Activated CD4-positive, alpha-beta memory T cell treated with anti-CD3 and anti-CD28 coated beads, Interleukin-2, amount 10 ng/mL, durations not matched to agents 7 days and 5 days (primary cell): ENCODE data around the gene SRPX2. TPM values are rescaled to one million over a fixed set of nuclear protein-coding genes. Genes with fewer than 3 reads are reported as not detected.

Experiments
- CTCF ChIA-PET: fragments of 350-600 bp; sonication (Branson Sonifier 250); formaldehyde crosslinking; loops from one replicate; lab custom pipeline; 2021; ENCODE audit warnings: antibody characterized with exemption, inconsistent platforms; lab: Charles Lee
- POLR2A ChIA-PET: fragments of 350-600 bp; sonication (Branson Sonifier 250); formaldehyde crosslinking; loops from one replicate; lab custom pipeline; 2021; ENCODE audit warnings: antibody characterized with exemption; lab: Charles Lee
- DNase-seq: peaks from one replicate; pipeline ENCODE4 v3.0.0-alpha.2; 2020
- H3K27ac Mint-ChIP-seq: one replicate; pipeline ENCODE4 v1.8.0; 2021; ENCODE audit warnings: mild to moderate bottlenecking, mixed read lengths
- H3K27me3 Mint-ChIP-seq: one replicate; pipeline ENCODE4 v1.8.0; 2021; ENCODE audit warnings: mixed read lengths
- H3K36me3 Mint-ChIP-seq: one replicate; pipeline ENCODE4 v1.8.0; 2021; ENCODE audit warnings: low read depth, mixed read lengths
- H3K4me1 Mint-ChIP-seq: one replicate; pipeline ENCODE4 v1.8.0; 2021; ENCODE audit warnings: mixed read lengths
- H3K4me3 Mint-ChIP-seq: one replicate; pipeline ENCODE4 v1.8.0; 2021; ENCODE audit warnings: mild to moderate bottlenecking, mixed read lengths
- H3K9me3 Mint-ChIP-seq: one replicate; pipeline ENCODE4 v1.8.0; 2021; ENCODE audit warnings: mixed read lengths
- total RNA-seq, 2 experiments: library from RNA; stranded (reverse); gene quantifications; one replicate each; pipeline ENCODE4 v1.2.3, GENCODE V29; 2021

The SRPX2 gene
- total RNA-seq, 2 experiments from 2014 or later: not detected

DNA sequence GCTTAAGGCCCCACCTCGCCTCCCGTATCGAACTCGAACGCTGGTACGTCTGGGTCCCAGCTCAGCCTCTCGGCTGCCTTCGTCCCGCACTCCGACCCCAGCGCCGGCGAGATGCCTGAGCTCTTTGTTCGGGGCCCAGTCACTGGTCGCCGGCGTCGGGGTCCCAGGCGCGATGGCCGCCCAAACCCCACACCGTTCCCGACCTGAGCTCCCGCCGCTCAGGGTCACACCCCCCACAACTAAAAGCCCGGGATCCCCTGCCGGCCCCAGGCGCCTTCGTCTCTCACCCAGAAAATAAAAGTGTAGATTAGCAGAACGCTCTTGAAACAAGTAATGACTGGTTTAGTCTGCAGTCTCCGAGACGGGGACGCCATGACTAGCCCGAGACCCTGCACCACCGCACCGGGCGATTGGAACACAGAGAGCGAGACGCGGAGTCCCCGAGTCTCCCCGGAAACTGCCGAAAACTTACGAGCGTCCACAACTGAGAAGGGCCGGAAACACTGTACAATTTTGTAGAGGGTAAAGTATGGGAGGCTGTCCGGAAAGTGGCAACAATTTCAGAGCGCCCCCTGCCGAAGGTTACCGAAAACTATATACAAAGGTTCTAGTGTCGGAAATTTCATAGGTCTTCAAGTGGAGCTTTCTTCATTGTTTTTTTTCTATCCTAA lies 7.5 kb upstream of the SRPX2 start, which contains the start of gene TSPAN6:
TSS of gene TSPAN6 (minus strand) at position 486 of the 671 bp plus-strand sequence. CDS start at position 374, 112 bp downstream.
- Mint-ChIP-seq H3K27me3 (peaks cover 29% of the 10 kb centered on the region), H3K36me3 (no peaks in the 10 kb centered on the region), H3K27ac (no peak within 1 kb of the TSS), H3K4me1 (peaks cover 3% of the 10 kb centered on the region), H3K4me3 (peak within 1 kb of the TSS; percentile 71), H3K9me3 (no peaks in the 10 kb centered on the region)
- DNase-seq: peak; percentile 61
- POLR2A ChIA-PET: no interaction called here
- CTCF ChIA-PET: interaction anchor here (2.5 kb wide), 1 partner anchor 22 kb away, joined by 9 read pairs; no protein-coding TSS in a partner anchor

GRCh38 chrX:100642290-100642689 lies 1.7 kb upstream of the SRPX2 start:
- no peak overlapping the region for H3K4me3 Mint-ChIP-seq
- DNase-seq: no peak
- no peaks in the 10 kb centered on the region for H3K9me3 Mint-ChIP-seq
- H3K36me3 Mint-ChIP-seq: no peaks in the 10 kb centered on the region
- no peak overlapping the region for H3K27ac Mint-ChIP-seq
- H3K4me1 Mint-ChIP-seq: no peaks in the 10 kb centered on the region
- ChIA-PET POLR2A (no interaction called here), CTCF (no interaction called here)
- H3K27me3 Mint-ChIP-seq: peaks cover 18% of the 10 kb centered on the region

GRCh38 chrX:100643212-100643611 lies 787 bp upstream of the SRPX2 start:
- no peak for DNase-seq
- Mint-ChIP-seq H3K9me3 (no peaks in the 10 kb centered on the region), H3K4me3 (no peak overlapping the region), H3K27ac (no peak overlapping the region), H3K27me3 (peaks cover 20% of the 10 kb centered on the region), H3K4me1 (no peaks in the 10 kb centered on the region), H3K36me3 (no peaks in the 10 kb centered on the region)
- ChIA-PET POLR2A (no interaction called here), CTCF (no interaction called here)

- no peak for DNase-seq
- Mint-ChIP-seq H3K4me1 (no peaks in the 10 kb centered on the region), H3K27me3 (peaks cover 11% of the 10 kb centered on the region), H3K4me3 (no peak overlapping the region), H3K9me3 (no peaks in the 10 kb centered on the region), H3K27ac (no peak overlapping the region), H3K36me3 (no peaks in the 10 kb centered on the region)
- CTCF ChIA-PET: no interaction called here
- POLR2A ChIA-PET: no interaction called here
These were observed 1.1 kb downstream of the SRPX2 start for GRCh38 chrX:100645106-100645505.

DNA sequence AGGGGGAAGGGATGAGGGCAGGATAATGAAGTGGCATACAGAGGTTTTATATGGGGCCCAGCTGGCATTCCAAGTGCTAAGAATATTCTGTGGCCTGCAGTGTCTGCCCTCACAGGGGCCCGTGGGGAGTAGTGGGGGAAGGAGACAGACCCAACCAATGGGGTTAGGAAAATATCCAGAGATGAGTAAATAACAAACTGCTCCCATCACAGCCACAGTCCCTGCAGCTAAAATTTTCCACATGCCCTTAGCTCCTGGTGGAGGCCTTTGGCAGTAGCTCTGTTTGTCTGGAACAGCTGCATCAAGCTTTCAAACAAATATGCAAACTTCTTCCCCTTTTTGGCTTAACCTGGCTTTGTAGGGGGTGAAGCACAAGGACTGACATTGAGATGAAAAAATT lies 3.1 kb downstream of the SRPX2 start:
- Mint-ChIP-seq H3K36me3 (no peaks in the 10 kb centered on the region), H3K27me3 (peaks cover 7% of the 10 kb centered on the region), H3K4me1 (no peaks in the 10 kb centered on the region), H3K4me3 (no peak overlapping the region), H3K27ac (no peak overlapping the region), H3K9me3 (no peaks in the 10 kb centered on the region)
- no peak for DNase-seq
- ChIA-PET CTCF (no interaction called here), POLR2A (no interaction called here)

- H3K9me3 Mint-ChIP-seq: no peaks in the 10 kb centered on the region
These were observed 3.7 kb downstream of the SRPX2 start for GRCh38 chrX:100647739-100648138.

DNA sequence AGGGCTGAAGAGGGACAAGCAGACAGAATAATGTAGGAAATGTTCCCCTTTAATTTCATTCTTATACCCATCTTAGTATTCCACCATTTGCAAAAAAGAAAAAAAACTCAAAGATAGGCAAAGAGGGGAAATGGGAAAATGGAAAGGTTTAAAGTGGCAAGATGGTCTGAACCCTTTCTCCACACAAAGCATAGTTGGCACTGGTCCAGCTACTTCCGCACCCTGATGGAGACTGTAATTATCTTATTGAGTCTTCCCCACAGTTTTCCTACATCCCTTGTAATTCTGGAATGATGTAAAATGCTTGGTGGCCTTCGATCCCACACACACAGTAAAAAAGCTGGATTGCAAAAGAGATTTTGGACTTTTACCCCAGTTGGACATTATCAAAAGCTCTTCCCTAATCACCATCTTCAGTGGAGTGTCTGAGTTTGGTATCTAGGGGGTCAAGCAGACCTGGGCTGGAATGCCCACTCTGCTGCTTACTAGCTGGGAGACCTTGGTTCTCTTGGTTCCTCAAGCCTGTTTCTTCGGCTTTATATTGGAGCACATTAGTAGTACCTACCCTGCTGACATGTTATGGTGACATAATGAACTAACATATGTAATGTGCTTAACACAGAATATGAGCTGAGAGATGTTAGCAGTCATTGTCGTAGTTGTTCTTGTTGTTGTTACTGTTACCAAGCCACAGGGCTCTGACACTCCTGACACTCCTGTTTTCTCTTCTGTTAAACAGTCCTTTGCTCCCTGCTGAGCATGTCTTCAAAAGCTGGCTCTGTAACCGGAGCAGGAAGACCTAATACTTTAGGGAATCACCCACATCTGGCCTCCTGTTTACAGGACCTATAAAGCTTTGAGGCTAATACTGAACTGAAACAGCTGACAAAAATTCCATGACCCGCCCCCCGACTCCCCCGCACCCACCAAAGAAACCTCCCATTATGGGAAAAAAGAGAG lies 4.7 kb downstream of the SRPX2 start:
- H3K9me3 Mint-ChIP-seq: no peaks in the 10 kb centered on the region
- DNase-seq: no peak
- H3K27me3 Mint-ChIP-seq: peaks cover 7% of the 10 kb centered on the region
- H3K4me3 Mint-ChIP-seq: no peak overlapping the region
- POLR2A ChIA-PET: no interaction called here
- CTCF ChIA-PET: interaction anchor here (0.7 kb wide), 1 partner anchor 23 kb away, joined by 3 read pairs; no protein-coding TSS in a partner anchor
- H3K4me1 Mint-ChIP-seq: no peaks in the 10 kb centered on the region
- no peak overlapping the region for H3K27ac Mint-ChIP-seq
- no peaks in the 10 kb centered on the region for H3K36me3 Mint-ChIP-seq

More at GRCh38 chrX:100647739-100648138, 3.7 kb downstream of the SRPX2 start:
- ChIA-PET CTCF (no interaction called here), POLR2A (no interaction called here)
- Mint-ChIP-seq H3K27me3 (peaks cover 7% of the 10 kb centered on the region), H3K27ac (no peak overlapping the region), H3K36me3 (no peaks in the 10 kb centered on the region), H3K4me1 (no peaks in the 10 kb centered on the region), H3K4me3 (no peak overlapping the region)
- no peak for DNase-seq

GRCh38 chrX:100649550-100650356 lies 5.8 kb downstream of the SRPX2 start:
- CTCF ChIA-PET: no interaction called here
- H3K4me3 Mint-ChIP-seq: no peak overlapping the region
- POLR2A ChIA-PET: no interaction called here
- no peaks in the 10 kb centered on the region for H3K9me3 Mint-ChIP-seq
- H3K36me3 Mint-ChIP-seq: no peaks in the 10 kb centered on the region
- no peak overlapping the region for H3K27ac Mint-ChIP-seq
- DNase-seq: no peak
- H3K4me1 Mint-ChIP-seq: no peaks in the 10 kb centered on the region
- peaks cover 4% of the 10 kb centered on the region for H3K27me3 Mint-ChIP-seq

- ChIA-PET POLR2A (no interaction called here), CTCF (no interaction called here)
- Mint-ChIP-seq H3K36me3 (no peaks in the 10 kb centered on the region), H3K4me1 (no peaks in the 10 kb centered on the region), H3K27ac (no peak overlapping the region), H3K27me3 (peaks cover 1% of the 10 kb centered on the region), H3K4me3 (no peak overlapping the region), H3K9me3 (no peaks in the 10 kb centered on the region)
- DNase-seq: no peak
These were observed 6.8 kb downstream of the SRPX2 start for GRCh38 chrX:100650841-100651240.

DNA sequence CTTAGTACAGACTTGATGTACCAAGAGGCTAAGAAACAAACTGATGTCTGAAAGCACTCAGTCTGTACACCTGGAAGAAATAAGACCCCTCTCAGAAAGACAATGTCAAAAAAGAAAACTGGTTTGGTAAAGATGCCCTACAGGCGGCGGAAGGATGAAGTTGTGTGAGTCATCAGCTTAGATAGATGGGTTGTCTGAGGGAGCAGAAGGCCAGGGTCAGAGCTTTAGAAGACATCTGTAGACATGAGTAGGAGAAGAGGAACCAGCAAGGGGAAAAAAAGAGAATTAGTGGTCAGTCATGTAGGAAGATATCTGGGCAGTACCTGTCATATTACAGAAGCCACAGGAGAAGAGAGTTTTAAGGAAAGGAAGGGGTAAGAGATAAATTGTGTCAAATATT lies 8.3 kb downstream of the SRPX2 start:
- Mint-ChIP-seq H3K36me3 (no peaks in the 10 kb centered on the region), H3K4me3 (no peak overlapping the region), H3K27me3 (peaks cover 1% of the 10 kb centered on the region), H3K4me1 (no peaks in the 10 kb centered on the region), H3K27ac (no peak overlapping the region), H3K9me3 (no peaks in the 10 kb centered on the region)
- POLR2A ChIA-PET: no interaction called here
- CTCF ChIA-PET: no interaction called here
- no peak for DNase-seq

- POLR2A ChIA-PET: no interaction called here
- Mint-ChIP-seq H3K36me3 (no peaks in the 10 kb centered on the region), H3K4me3 (no peak overlapping the region), H3K27ac (no peak overlapping the region), H3K27me3 (no peaks in the 10 kb centered on the region), H3K4me1 (no peaks in the 10 kb centered on the region), H3K9me3 (no peaks in the 10 kb centered on the region)
- DNase-seq: no peak
- CTCF ChIA-PET: no interaction called here
These were observed 10.3 kb downstream of the SRPX2 start for GRCh38 chrX:100654261-100654660.

- H3K4me1 Mint-ChIP-seq: no peaks in the 10 kb centered on the region
- no peak overlapping the region for H3K4me3 Mint-ChIP-seq
- POLR2A ChIA-PET: no interaction called here
- CTCF ChIA-PET: no interaction called here
- H3K27me3 Mint-ChIP-seq: no peaks in the 10 kb centered on the region
- H3K27ac Mint-ChIP-seq: no peak overlapping the region
- H3K36me3 Mint-ChIP-seq: no peaks in the 10 kb centered on the region
- no peaks in the 10 kb centered on the region for H3K9me3 Mint-ChIP-seq
- no peak for DNase-seq
These were observed 15.0 kb downstream of the SRPX2 start for GRCh38 chrX:100658941-100659381.
